Aorta (tissue), 5 donors: Measurements from ENCODE around the gene USO1. TPM values are rescaled to one million over a fixed set of nuclear protein-coding genes. Genes with fewer than 3 reads are reported as not detected.
"Not testable (repeated sequence)": the region's sequence is repeated elsewhere in the genome, so short reads cannot be mapped to it uniquely, and the experiment has no call there.

Source experiments
- ATAC-seq: fragments of 200-7000 bp; cut with Tn5 transposase; one replicate; pipeline ENCODE4 v1.9.1; 2022; ENCODE audit warnings: moderate library complexity; ENCODE audit not compliant: low FRiP score
- DNase-seq, 2 donors: peaks; one replicate each; pipeline ENCODE4 v3.0.0-alpha.2; 2020
- H3K27ac ChIP-seq, 2 donors: one replicate each; pipeline ENCODE4 v1.5.1; 2013; ENCODE audit warnings: low read length in 2 of 2, mild to moderate bottlenecking in 2 of 2, moderate library complexity in 2 of 2, control low read depth in 1 of 2, inconsistent platforms in 1 of 2, low read depth in 1 of 2
- H3K27me3 ChIP-seq, 2 donors: one replicate each; pipeline ENCODE4 v1.6.1; 2013; ENCODE audit warnings: control low read depth in 1 of 2, low read length in 1 of 2, mild to moderate bottlenecking in 1 of 2, moderate library complexity in 1 of 2; ENCODE audit not compliant: insufficient read depth in 2 of 2, control insufficient read depth in 1 of 2
- H3K36me3 ChIP-seq, 2 donors: one replicate each; pipeline ENCODE4 v1.6.1; 2013; ENCODE audit warnings: control low read depth in 1 of 2, low read length in 1 of 2, mild to moderate bottlenecking in 1 of 2; ENCODE audit not compliant: insufficient read depth in 2 of 2, control insufficient read depth in 1 of 2
- H3K4me1 ChIP-seq, 2 donors: one replicate each; pipeline ENCODE4 v1.6.1; 2013; ENCODE audit warnings: low read length in 2 of 2, control low read depth in 1 of 2, mild to moderate bottlenecking in 1 of 2, moderate library complexity in 1 of 2; ENCODE audit not compliant: insufficient read depth in 2 of 2, control insufficient read depth in 1 of 2
- H3K4me3 ChIP-seq, 2 donors: one replicate each; pipeline ENCODE4 v1.5.1; 2013; ENCODE audit warnings: low read length in 2 of 2, control low read depth in 1 of 2, mild to moderate bottlenecking in 1 of 2
- H3K9me3 ChIP-seq: one replicate; pipeline ENCODE4 v1.6.1; 2013; ENCODE audit warnings: mild to moderate bottlenecking, low read length; ENCODE audit not compliant: control insufficient read depth
- WGBS, 2 donors: extraction: QIAGEN DNeasy Blood & Tissue Kit; methylation state at CpG; one replicate each; pipeline ENCODE4 v1.1.7; 2013; 5-methylcytosine and 5-hydroxymethylcytosine counted together
- intact Hi-C, 2 donors: fragments of 100-400 bp; cut with DNase I; formaldehyde crosslinking; loops; one replicate each; pipeline versions ENCODE4 v1.14.2 to v1.15.0; 2022
- polyA plus RNA-seq, 2 donors: library from polyadenylated mRNA; stranded (reverse); fragments of 200-250 nt; gene quantifications; one replicate each; pipeline ENCODE4 v1.2.3, GENCODE V29; 2013
- total RNA-seq, 2 donors: library from RNA; stranded (reverse); fragmentation: NEBNext Ultra II Directional; extraction: Animal tissue kit (Norgen Biotek cat#: 25700); gene quantifications; one replicate each; pipeline ENCODE4 v1.2.1, GENCODE V29; 2021
- donor health status: healthy with polysubstance abuse.
- donor health status: Bipolar disorder and iron deficiency.
- donor health status: DM: no; HTN: no; CAD: no.
- donor health status: DM: no; HTN: no; CAD: no.
- donor health status: DM: yes; HTN: yes; CAD: no.

USO1 gene
- total and polyA plus RNA-seq, 4 donors: 50.6 to 86.6 (median 64.4) TPM

GRCh38 chr4:75686346-75686745 is 38.0 kb upstream of the USO1 start:
- H3K36me3 ChIP-seq: no peaks in the 10 kb centered on the region
- H3K27ac ChIP-seq: no peak overlapping the region
- no peaks in the 10 kb centered on the region for H3K27me3 ChIP-seq
- no peaks in the 10 kb centered on the region for H3K9me3 ChIP-seq
- no peak overlapping the region for H3K4me3 ChIP-seq
- WGBS, 2 donors: 67 to 78% methylated on average over 3 of the region's 3 CpGs
- H3K4me1 ChIP-seq: no peaks in the 10 kb centered on the region
- intact Hi-C loops: no loop called here
- no peak for ATAC-seq
- DNase-seq: no peak

DNA sequence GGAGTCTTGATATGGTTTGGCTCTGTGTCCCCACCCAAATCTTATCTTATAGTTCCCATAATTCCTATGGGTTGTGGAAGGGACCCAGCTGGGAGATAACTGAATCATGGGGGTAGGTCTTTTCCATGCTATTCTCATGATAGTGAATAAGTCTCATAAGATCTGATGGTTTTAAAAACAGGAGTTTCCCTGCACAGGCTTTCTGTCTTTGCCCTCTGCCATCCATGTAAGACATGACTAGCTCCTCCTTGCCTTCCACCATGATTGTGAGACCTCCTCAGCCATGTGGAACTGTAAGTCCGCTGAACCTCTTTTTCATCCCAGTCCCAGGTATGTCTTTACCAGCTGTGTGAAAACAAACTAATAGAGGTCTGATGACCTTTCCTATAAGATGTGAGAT is 37.3 kb upstream of the USO1 start:
- intact Hi-C loops, H3K4me3 ChIP-seq, H3K27me3 ChIP-seq, DNase-seq, H3K4me1 ChIP-seq, H3K27ac ChIP-seq, ATAC-seq, H3K36me3 ChIP-seq, H3K9me3 ChIP-seq: not testable (repeated sequence)
- 93 to 95% methylated on average over 1 of the region's 1 CpG for WGBS, 2 donors

DNA sequence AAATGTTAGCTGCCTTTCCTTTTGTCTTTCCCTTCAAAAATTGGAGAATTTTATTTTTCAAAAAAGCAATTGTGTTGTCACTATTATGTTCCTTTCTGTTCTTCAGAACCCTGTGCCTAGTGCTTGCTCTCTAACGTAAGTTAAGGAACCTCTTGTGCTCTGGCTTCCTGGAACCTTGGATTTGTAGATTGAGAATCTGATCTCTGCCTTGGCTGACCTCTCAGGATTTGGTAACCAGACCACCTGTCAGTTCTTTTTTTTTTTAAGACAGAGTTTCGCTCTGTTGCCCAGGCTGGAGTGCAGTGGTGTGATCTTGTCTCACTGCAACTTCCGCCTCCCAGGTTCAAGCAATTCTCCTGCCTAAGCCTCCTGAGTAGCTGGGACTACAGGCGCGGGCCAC is 32.3 kb upstream of the USO1 start:
- H3K4me3 ChIP-seq, H3K9me3 ChIP-seq, H3K27ac ChIP-seq, H3K27me3 ChIP-seq, H3K36me3 ChIP-seq, intact Hi-C loops, ATAC-seq, H3K4me1 ChIP-seq, DNase-seq: not testable (repeated sequence)
- WGBS, 2 donors: 97% methylated on average over 5 of the region's 5 CpGs

DNA sequence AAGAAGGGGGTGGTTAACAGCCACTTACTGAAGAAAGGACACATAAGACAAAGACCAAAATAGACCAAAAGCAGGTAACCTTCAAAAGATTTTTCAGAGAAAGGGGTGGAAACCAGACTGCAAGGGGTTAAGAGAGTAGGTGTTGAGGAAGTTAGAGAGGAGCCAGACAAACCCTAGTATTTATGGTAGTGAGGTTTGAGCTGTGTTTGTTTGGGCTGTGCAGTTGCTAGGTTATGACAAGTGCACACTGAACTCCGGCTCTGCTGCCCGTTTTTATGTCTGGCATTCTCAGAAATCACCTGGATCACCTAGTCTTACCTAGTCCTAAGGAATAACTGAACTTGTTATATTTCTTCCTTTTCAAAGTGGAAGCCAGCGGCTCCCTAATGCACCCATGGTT is 28.3 kb upstream of the USO1 start:
- 45 to 58% methylated on average over 3 of the region's 3 CpGs for WGBS, 2 donors
- Histone ChIP-seq H3K36me3 (no peaks in the 10 kb centered on the region), H3K4me1 (no peaks in the 10 kb centered on the region), H3K4me3 (no peak overlapping the region), H3K27ac (no peak overlapping the region), H3K27me3 (no peaks in the 10 kb centered on the region), H3K9me3 (no peaks in the 10 kb centered on the region)
- no peak for DNase-seq
- ATAC-seq: no peak
- intact Hi-C loops: no loop called here

DNA sequence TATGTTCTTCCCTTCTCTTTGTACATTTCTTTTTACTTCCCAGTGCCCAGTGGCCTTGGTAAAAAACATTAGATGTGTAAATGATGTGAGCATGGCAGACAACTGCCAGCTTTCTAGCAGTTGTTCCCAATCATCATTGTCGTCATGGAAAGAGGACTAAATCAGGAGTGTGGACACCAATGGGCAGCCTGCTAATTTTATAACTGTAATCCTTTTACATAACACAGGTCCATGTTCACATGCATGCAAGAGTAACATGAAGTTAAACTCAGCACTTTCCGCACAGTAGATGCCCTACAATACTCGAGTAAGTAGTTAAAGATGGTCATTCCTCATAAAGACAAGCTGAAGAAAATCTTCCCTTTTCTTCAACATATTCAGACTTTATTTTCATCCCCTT is 27.8 kb upstream of the USO1 start:
- no peak for ATAC-seq
- WGBS, 2 donors: 88 to 92% methylated on average over 3 of the region's 3 CpGs
- Histone ChIP-seq H3K9me3 (no peaks in the 10 kb centered on the region), H3K4me1 (no peaks in the 10 kb centered on the region), H3K36me3 (no peaks in the 10 kb centered on the region), H3K27me3 (no peaks in the 10 kb centered on the region), H3K27ac (no peak overlapping the region), H3K4me3 (no peak overlapping the region)
- no peak for DNase-seq
- intact Hi-C loops: no loop called here

DNA sequence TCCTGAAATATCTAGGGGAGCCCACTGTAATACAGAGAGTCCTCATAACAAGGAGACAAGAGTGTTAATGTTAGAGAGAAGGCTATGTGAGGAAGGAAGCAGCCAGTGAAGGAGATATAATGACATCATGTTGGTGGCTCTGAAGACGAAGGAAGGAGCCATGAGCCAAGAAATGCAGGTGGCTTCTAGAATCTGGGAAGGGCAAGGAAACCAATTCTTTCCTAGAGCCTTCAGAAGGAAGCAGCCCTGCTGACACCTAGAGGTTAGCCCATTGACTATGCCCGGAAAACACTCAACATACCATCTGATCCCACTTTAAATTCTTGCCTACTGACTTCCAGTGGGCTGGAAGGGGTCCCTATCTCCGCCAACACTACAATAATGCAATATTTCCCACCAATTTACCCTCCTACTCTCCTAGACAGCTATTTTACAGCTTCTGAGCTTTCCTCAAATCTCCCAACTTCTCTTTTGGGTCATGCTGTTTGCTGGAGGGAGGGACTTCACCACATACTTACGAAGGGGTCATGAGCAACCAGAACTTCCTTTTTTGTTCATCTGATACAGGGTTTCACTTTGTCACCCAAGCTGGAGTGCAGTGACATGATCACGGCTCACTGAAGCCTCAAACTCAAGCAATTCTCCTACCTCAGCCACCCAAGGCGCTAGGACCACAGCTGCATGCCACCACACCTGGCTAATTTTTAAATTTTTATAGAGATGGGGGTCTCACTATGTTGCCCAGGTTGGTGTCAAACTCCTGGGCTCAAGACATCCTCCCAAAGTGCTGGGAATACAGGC is 26.0 kb upstream of the USO1 start:
- H3K36me3 ChIP-seq: no peaks in the 10 kb centered on the region
- ATAC-seq (no peak), DNase-seq (no peak)
- intact Hi-C loops: no loop called here
- H3K27me3 ChIP-seq: no peaks in the 10 kb centered on the region
- no peak overlapping the region for H3K4me3 ChIP-seq
- H3K27ac ChIP-seq: no peak overlapping the region
- H3K9me3 ChIP-seq: no peaks in the 10 kb centered on the region
- 77 to 80% methylated on average over 6 of the region's 6 CpGs for WGBS, 2 donors
- no peaks in the 10 kb centered on the region for H3K4me1 ChIP-seq

DNA sequence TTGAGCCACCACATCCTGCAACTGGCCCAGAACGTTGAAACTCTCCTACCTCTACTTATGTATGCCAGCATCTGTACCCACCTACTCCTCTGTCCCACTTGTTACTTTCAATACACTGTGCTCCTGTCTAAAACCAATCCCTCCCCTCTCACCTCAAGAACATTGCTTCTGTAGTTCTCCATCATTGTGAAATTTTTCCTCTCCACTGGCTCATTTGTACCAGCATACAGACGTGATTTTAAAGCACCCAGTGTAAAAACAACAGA is 25.5 kb upstream of the USO1 start:
- no peak for ATAC-seq
- Histone ChIP-seq H3K4me3 (no peak overlapping the region), H3K4me1 (no peaks in the 10 kb centered on the region), H3K9me3 (no peaks in the 10 kb centered on the region), H3K27ac (no peak overlapping the region), H3K36me3 (no peaks in the 10 kb centered on the region), H3K27me3 (no peaks in the 10 kb centered on the region)
- intact Hi-C loops: no loop called here
- DNase-seq: no peak
- WGBS, 2 donors: 44 to 49% methylated on average over 2 of the region's 2 CpGs

DNA sequence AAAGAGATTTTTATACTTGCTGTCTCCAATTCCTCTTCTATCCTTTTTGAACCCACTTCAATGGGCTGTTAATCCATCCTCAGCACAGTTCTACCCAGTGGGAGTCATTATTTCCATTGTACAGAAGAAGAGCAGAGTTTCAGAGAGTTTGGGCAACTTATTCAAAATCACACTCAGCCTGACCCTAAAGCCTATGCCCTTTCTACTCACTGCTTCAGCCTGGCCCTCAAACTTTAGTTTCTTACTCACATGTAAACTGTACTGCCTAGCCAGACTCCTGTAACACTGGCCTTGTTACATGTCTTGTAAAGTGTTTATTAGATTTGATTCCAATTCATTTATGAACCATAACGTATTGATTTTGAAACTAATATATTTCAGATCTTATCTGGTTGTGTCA is 25.1 kb upstream of the USO1 start:
- intact Hi-C loops: no loop called here
- H3K4me1 ChIP-seq: no peaks in the 10 kb centered on the region
- H3K9me3 ChIP-seq: no peaks in the 10 kb centered on the region
- no peaks in the 10 kb centered on the region for H3K36me3 ChIP-seq
- H3K4me3 ChIP-seq: no peak overlapping the region
- H3K27ac ChIP-seq: no peak overlapping the region
- no peak for DNase-seq
- ATAC-seq: no peak
- H3K27me3 ChIP-seq: no peaks in the 10 kb centered on the region
- WGBS, 2 donors: 0 to 1% methylated on average over 1 of the region's 1 CpG

DNA sequence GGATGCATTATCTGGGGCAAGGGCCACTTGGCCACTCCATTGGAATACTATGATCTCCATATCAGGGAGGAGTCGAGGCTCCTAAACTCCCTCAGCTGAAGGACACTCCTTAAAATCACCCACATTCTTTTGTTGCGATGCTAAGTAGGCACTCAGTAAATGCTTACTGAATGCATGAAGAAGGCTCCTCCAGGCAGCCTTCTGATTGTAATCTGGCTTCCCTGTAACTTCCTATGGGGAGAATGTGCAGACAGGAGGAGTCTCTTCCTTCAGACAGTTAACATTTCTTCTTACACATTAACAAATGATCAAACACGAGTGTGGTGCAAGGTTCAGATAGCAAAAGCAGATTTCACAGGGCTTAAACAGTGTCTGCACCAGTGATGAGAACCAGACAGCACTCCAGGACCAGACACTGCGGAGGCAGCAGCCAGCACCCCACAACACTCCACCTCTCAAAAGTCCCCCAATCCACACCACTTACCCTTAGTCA is 21.4 kb upstream of the USO1 start:
- no peak overlapping the region for H3K27ac ChIP-seq
- 71 to 77% methylated on average over 4 of the region's 4 CpGs for WGBS, 2 donors

More for the DNA sequence above, 21.4 kb upstream of the USO1 start:
- no peaks in the 10 kb centered on the region for H3K36me3 ChIP-seq
- DNase-seq (no peak), ATAC-seq (no peak)
- no peaks in the 10 kb centered on the region for H3K4me1 ChIP-seq
- H3K4me3 ChIP-seq: no peak overlapping the region
- intact Hi-C loops: no loop called here
- H3K27me3 ChIP-seq: no peaks in the 10 kb centered on the region
- no peaks in the 10 kb centered on the region for H3K9me3 ChIP-seq
